Measurements from ENCODE around the gene TRIM54. TPM values are rescaled to one million over a fixed set of nuclear protein-coding genes. Genes with fewer than 3 reads are reported as not detected.

The TRIM54 gene
- total RNA-seq, 1 experiment from 2014 or later, result 9.8 TPM

DNA sequence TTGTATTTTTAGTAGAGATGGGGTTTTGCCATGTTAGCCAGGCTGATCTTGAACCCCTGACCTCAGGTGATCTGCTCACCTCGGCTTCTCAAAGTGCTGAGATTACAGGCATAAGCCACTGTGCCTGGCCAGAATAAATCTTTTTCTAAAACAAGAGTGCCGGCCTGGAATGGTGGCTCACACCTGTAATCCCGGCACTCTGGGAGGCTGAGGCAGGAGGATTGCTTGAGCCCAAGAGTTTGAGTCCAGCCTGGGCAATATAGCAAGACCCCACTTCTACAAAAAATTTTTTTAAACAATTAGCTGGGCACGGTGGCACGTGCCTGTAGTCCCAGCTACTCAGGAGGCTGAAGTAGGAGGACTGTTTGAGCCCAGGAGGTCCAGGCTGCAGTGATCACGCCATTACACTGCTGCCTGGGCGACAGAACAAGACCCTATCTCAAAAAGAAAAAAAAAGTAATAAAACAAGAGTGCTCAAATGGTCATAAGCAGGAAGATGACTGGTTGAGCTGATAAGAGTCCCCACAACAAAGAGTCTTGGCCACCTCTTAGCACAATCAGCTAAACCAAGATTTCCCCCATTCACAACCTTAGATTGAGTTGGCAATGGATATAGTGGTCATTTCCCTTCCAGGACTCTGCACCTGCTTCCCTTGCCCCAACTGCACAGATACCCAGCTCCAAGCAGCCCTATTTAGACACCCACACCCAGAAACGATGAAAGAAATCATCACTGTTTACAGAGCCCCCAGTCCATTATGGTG lies 31.8 kb downstream of the TRIM54 start:
- ChIA-PET CTCF (no interaction called here), POLR2A (ENCODE audit: unreplicated experiment) (no interaction called here)
- Histone ChIP-seq H3K4me2 (no peak overlapping the region), H3K79me2 (ENCODE audit: low read depth) (no peaks in the 10 kb centered on the region), H3K9me2 (ENCODE audit: insufficient read depth) (no peaks in the 10 kb centered on the region), H3F3A (ENCODE audit: insufficient read depth, low read depth) (no peaks in the 10 kb centered on the region), H3K4me3 (no peak overlapping the region), H3K27me3 (ENCODE audit: insufficient read depth, low read depth) (no peaks in the 10 kb centered on the region), H3K4me1 (replicated peaks; ENCODE audit: insufficient read depth) (no peaks in the 10 kb centered on the region), H2AFZ (no peak overlapping the region), H3K27ac (no peak overlapping the region), H4K20me1 (ENCODE audit: insufficient read depth) (no peaks in the 10 kb centered on the region), H3K36me3 (ENCODE audit: low read depth) (no peaks in the 10 kb centered on the region), H3K9me3 (ENCODE audit: insufficient read depth, low read depth) (no peaks in the 10 kb centered on the region)
- intact Hi-C loops (cut with micrococcal nuclease; ENCODE audit: unreplicated experiment), result no loop called here
- DNase-seq, result no peak
- TF ChIP-seq EZH2 (IDR thresholded peaks at IDR 0.05; ENCODE audit: low read depth) (no peak), CTCF (conservative IDR thresholded peaks at IDR 0.05) (no peak)
- BruUV-seq (replicated peaks), result no TSS peak

DNA sequence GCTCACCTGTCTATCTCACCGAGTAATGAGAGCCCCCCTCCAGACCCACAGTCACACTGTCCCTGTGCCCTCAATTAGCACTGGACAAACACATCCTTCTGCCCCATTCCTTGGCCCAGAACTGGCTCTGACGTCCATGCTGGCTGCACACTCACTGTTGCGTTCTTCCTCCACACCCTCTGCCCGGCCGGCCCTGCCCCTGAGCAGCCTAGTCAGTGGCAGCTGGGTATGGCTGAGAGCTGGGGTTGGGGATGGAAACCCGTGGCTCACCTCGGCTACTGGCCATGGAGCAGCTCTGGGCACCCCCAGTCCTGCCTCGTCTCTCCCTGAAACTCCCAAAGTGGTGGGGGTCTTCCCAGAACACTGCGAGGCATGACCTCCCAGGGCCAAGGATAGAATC lies 32.5 kb downstream of the TRIM54 start:
- H3K9me3 ChIP-seq (ENCODE audit: insufficient read depth, low read depth), result no peaks in the 10 kb centered on the region
- no peaks in the 10 kb centered on the region for H3K9me2 ChIP-seq (ENCODE audit: insufficient read depth)
- no peaks in the 10 kb centered on the region for H3F3A ChIP-seq (ENCODE audit: insufficient read depth, low read depth)
- H3K27ac ChIP-seq, result no peak overlapping the region
- CTCF ChIA-PET, result no interaction called here
- no TSS peak for BruUV-seq (replicated peaks)
- H3K4me2 ChIP-seq, result no peak overlapping the region
- H2AFZ ChIP-seq, result no peak overlapping the region
- no peak for DNase-seq
- POLR2A ChIA-PET (ENCODE audit: unreplicated experiment), result no interaction called here
- no peaks in the 10 kb centered on the region for H4K20me1 ChIP-seq (ENCODE audit: insufficient read depth)
- TF ChIP-seq CTCF (conservative IDR thresholded peaks at IDR 0.05) (no peak), EZH2 (IDR thresholded peaks at IDR 0.05; ENCODE audit: low read depth) (no peak)
- no peaks in the 10 kb centered on the region for H3K36me3 ChIP-seq (ENCODE audit: low read depth)
- no peaks in the 10 kb centered on the region for H3K79me2 ChIP-seq (ENCODE audit: low read depth)
- H3K27me3 ChIP-seq (ENCODE audit: insufficient read depth, low read depth), result no peaks in the 10 kb centered on the region
- intact Hi-C loops (cut with micrococcal nuclease; ENCODE audit: unreplicated experiment), result no loop called here
- no peak overlapping the region for H3K4me3 ChIP-seq
- no peaks in the 10 kb centered on the region for H3K4me1 ChIP-seq (replicated peaks; ENCODE audit: insufficient read depth)

- TF ChIP-seq EZH2 (IDR thresholded peaks at IDR 0.05; ENCODE audit: low read depth), result no peak
- no peak for TF ChIP-seq CTCF (conservative IDR thresholded peaks at IDR 0.05)
- no peak overlapping the region for H3K4me3 ChIP-seq
- intact Hi-C loops (cut with micrococcal nuclease; ENCODE audit: unreplicated experiment), result no loop called here
- H3K4me2 ChIP-seq, result no peak overlapping the region
- H3K9me2 ChIP-seq (ENCODE audit: insufficient read depth), result no peaks in the 10 kb centered on the region
- H3K4me1 ChIP-seq (replicated peaks; ENCODE audit: insufficient read depth), result no peaks in the 10 kb centered on the region
- CTCF ChIA-PET, result no interaction called here
- H3K36me3 ChIP-seq (ENCODE audit: low read depth), result no peaks in the 10 kb centered on the region
- H3K9me3 ChIP-seq (ENCODE audit: insufficient read depth, low read depth), result no peaks in the 10 kb centered on the region
- no peaks in the 10 kb centered on the region for H3K27me3 ChIP-seq (ENCODE audit: insufficient read depth, low read depth)
- no peaks in the 10 kb centered on the region for H3F3A ChIP-seq (ENCODE audit: insufficient read depth, low read depth)
- H3K79me2 ChIP-seq (ENCODE audit: low read depth), result no peaks in the 10 kb centered on the region
- no TSS peak for BruUV-seq (replicated peaks)
- POLR2A ChIA-PET (ENCODE audit: unreplicated experiment), result no interaction called here
- DNase-seq, result no peak
- no peaks in the 10 kb centered on the region for H4K20me1 ChIP-seq (ENCODE audit: insufficient read depth)
- H3K27ac ChIP-seq, result no peak overlapping the region
- H2AFZ ChIP-seq, result no peak overlapping the region
Measured at GRCh38 chr2:27315122-27315521, 32.9 kb downstream of the TRIM54 start.
